ENCODE results near the gene COL9A2.

The COL9A2 gene

DNA sequence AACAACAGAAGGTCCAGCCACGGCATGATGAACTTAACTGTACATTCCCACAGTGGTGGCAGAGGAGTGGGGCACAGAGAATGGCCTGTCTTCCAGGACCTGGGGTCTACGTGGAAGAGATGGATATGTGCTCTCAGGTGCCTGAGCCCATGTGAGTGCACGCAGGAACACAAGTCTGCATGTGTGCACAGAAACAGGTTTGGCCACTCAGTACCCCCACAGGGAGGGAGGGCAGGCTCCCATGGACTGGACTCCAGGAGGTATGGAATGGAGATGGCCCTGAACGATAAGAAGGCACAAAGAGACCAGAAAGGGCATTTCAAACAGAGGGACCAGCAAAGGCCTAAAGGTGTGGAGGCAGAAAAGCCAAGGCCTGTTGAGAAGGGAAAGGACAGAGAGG lies 10.8 kb downstream of the COL9A2 start:
- DNase-seq (ENCODE audit: low read depth in 1 of 2, low spot score in 1 of 2) = no peak
- H3K27ac ChIP-seq (replicated peaks) = no peak overlapping the region

DNA sequence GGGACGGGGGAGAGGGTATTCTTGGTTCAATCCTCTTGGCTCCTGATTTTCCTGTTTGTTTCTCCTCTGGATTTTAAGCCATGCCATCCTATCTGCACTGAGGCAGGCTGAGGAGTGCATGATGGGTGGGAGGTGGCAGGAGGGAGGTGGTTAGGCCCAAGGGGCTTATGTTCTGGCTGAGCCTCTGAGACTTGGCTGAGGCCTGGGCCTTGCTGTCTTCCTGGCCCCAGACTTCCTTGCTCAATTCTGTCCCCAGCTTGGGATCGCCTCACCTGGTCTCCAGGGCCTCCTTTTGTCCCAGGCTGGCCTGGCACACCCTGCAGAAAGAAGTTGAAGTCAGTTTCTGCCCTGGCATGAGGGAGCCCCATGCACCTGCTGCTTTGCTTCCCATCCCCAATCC lies 11.2 kb downstream of the COL9A2 start:
- Histone ChIP-seq H3K4me3 (replicated peaks; ENCODE audit: insufficient read depth, low read length) (no peak overlapping the region), H3K27me3 (ENCODE audit: insufficient read depth, poor library complexity, severe bottlenecking) (no peaks in the 10 kb centered on the region), H3K27ac (replicated peaks) (no peak overlapping the region)
- TF ChIP-seq, protein P1, sequence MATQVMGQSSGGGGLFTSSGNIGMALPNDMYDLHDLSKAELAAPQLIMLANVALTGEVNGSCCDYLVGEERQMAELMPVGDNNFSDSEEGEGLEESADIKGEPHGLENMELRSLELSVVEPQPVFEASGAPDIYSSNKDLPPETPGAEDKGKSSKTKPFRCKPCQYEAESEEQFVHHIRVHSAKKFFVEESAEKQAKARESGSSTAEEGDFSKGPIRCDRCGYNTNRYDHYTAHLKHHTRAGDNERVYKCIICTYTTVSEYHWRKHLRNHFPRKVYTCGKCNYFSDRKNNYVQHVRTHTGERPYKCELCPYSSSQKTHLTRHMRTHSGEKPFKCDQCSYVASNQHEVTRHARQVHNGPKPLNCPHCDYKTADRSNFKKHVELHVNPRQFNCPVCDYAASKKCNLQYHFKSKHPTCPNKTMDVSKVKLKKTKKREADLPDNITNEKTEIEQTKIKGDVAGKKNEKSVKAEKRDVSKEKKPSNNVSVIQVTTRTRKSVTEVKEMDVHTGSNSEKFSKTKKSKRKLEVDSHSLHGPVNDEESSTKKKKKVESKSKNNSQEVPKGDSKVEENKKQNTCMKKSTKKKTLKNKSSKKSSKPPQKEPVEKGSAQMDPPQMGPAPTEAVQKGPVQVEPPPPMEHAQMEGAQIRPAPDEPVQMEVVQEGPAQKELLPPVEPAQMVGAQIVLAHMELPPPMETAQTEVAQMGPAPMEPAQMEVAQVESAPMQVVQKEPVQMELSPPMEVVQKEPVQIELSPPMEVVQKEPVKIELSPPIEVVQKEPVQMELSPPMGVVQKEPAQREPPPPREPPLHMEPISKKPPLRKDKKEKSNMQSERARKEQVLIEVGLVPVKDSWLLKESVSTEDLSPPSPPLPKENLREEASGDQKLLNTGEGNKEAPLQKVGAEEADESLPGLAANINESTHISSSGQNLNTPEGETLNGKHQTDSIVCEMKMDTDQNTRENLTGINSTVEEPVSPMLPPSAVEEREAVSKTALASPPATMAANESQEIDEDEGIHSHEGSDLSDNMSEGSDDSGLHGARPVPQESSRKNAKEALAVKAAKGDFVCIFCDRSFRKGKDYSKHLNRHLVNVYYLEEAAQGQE (IDR thresholded peaks at IDR 0.05; ENCODE audit: insufficient replicate concordance, low read depth) = no peak
- TF ChIP-seq GABPA (IDR thresholded peaks at IDR 0.05; ENCODE audit: low read depth) = no peak
- no peak for TF ChIP-seq SPI1 (IDR thresholded peaks at IDR 0.05; ENCODE audit: borderline replicate concordance, low read depth)
- no peak for TF ChIP-seq POLR2AphosphoS5 (IDR thresholded peaks at IDR 0.05; ENCODE audit: low read depth)
- TF ChIP-seq, protein P2, sequence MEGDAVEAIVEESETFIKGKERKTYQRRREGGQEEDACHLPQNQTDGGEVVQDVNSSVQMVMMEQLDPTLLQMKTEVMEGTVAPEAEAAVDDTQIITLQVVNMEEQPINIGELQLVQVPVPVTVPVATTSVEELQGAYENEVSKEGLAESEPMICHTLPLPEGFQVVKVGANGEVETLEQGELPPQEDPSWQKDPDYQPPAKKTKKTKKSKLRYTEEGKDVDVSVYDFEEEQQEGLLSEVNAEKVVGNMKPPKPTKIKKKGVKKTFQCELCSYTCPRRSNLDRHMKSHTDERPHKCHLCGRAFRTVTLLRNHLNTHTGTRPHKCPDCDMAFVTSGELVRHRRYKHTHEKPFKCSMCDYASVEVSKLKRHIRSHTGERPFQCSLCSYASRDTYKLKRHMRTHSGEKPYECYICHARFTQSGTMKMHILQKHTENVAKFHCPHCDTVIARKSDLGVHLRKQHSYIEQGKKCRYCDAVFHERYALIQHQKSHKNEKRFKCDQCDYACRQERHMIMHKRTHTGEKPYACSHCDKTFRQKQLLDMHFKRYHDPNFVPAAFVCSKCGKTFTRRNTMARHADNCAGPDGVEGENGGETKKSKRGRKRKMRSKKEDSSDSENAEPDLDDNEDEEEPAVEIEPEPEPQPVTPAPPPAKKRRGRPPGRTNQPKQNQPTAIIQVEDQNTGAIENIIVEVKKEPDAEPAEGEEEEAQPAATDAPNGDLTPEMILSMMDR (IDR thresholded peaks at IDR 0.05; ENCODE audit: insufficient read depth, low read length) = no peak
- no peak for DNase-seq (ENCODE audit: low read depth in 1 of 2, low spot score in 1 of 2)

More for the DNA sequence above, 10.8 kb downstream of the COL9A2 start:
- TF ChIP-seq GABPA (IDR thresholded peaks at IDR 0.05; ENCODE audit: low read depth) (no peak), SPI1 (IDR thresholded peaks at IDR 0.05; ENCODE audit: borderline replicate concordance, low read depth) (no peak), POLR2AphosphoS5 (IDR thresholded peaks at IDR 0.05; ENCODE audit: low read depth) (no peak)
- TF ChIP-seq, protein P2 (IDR thresholded peaks at IDR 0.05; ENCODE audit: insufficient read depth, low read length) = no peak
- TF ChIP-seq, protein P1 (IDR thresholded peaks at IDR 0.05; ENCODE audit: insufficient replicate concordance, low read depth) = no peak
- Histone ChIP-seq H3K4me3 (replicated peaks; ENCODE audit: insufficient read depth, low read length) (no peak overlapping the region), H3K27me3 (ENCODE audit: insufficient read depth, poor library complexity, severe bottlenecking) (no peaks in the 10 kb centered on the region)

DNA sequence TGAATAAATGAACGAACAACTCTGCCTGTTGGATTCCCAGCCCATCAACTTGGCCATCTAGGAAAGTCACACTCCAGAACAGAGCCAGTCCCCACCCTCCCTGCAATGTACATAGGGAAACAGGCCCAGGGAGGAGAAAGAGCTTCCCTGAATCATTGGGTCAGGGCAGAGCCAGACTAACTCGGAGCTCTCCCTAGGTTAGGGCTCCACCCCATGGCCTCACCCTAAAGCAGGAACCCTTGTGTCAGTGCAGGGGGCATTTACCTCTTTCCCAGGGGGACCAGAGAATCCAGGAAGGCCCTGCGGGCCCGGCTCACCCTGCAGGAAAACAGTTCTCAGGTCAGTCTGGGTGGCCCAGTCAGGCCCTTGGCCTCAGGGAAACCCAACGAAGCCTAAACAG lies 11.6 kb downstream of the COL9A2 start:
- Histone ChIP-seq H3K27ac (replicated peaks) (no peak overlapping the region), H3K4me3 (replicated peaks; ENCODE audit: insufficient read depth, low read length) (no peak overlapping the region), H3K27me3 (ENCODE audit: insufficient read depth, poor library complexity, severe bottlenecking) (no peaks in the 10 kb centered on the region)
- DNase-seq (ENCODE audit: low read depth in 1 of 2, low spot score in 1 of 2) = no peak
- TF ChIP-seq, protein P2 (IDR thresholded peaks at IDR 0.05; ENCODE audit: insufficient read depth, low read length) = no peak
- TF ChIP-seq GABPA (IDR thresholded peaks at IDR 0.05; ENCODE audit: low read depth) (no peak), SPI1 (IDR thresholded peaks at IDR 0.05; ENCODE audit: borderline replicate concordance, low read depth) (no peak), POLR2AphosphoS5 (IDR thresholded peaks at IDR 0.05; ENCODE audit: low read depth) (no peak)
- TF ChIP-seq, protein P1 (IDR thresholded peaks at IDR 0.05; ENCODE audit: insufficient replicate concordance, low read depth) = no peak
